HG03159 (cell line): ENCODE results near the gene ABCA4.

Experiments used
- ATAC-seq: cut with Tn5 transposase; IDR thresholded peaks from one replicate; pipeline ENCODE4 v1.9.1; 2021; ENCODE audit warnings: mild to moderate bottlenecking, moderate library complexity; ENCODE audit not compliant: unreplicated experiment

Gene ABCA4

DNA sequence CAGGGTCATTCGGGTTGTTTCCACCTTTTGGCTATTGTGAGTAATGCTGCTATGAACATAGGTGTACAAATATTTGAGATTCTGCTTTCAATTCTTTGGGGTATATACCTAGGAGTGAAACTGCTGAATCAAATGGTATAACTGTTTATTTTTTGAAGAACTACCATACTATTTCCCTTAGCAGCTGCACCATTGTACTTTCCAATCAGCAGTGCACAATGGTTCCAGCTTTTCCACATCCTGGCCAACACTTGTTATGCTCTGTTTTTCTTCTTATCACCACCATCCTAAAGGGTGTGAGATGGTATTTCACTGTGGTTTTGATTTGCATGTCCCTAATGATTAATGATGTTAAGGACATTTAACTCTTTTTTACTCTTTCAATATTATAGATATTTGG is 3.6 kb upstream of the ABCA4 start:
- ATAC-seq, result no peak

DNA sequence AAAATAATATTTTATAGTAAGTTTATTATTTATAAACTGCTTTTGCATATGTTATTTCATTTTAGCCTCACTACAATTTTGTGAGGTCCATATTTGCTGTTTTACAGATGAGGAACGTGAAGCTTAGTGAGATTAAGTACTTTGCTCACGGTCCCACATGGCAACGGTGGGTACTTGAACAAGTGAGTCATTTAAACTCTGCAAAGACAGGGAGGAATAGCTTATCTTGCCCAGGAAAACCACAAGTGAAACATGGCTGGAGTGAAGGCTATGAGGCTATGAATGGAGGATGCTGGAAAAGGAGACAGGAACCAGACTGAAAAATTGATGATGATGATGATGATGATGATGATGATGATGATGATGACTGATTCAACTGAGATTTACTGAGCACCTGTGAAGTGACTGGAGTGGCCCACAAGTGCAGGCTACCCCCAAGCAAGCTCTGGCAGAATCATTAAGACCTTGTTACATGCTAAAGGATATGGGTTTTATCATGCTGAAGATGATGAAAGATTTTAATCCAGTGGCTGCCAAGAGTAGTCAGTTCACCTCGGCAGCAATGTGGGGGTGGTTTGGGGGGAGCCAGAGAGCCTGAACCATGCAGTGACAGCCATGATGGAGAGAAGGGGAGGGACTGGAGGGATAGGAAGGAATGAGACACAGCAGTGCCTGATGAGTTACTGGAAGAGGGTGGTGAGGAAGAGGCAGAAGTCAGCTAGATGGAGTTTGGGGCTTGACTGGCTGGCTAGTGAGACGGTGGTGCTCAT is 1.4 kb upstream of the ABCA4 start:
- no peak for ATAC-seq

DNA sequence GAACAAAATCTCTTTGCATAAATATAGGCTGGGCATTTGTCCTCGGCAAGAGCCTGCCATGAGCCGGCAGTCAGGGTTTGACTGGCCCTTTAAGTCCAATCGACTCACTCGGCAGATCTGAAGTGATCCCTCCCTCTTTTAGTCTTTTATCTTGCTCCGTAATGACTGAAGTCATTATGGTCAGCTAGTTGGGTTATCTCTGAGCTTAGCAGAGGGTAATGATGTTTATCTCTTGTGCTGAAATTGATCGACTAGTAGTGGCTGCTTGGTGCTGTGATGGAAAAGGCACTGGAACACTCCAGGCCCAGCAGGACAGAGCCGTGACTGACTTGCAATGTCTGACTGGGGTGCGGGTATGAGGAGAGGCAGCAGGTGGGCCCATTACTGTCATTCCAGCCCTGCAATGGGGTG is 468 bp upstream of the ABCA4 start:
- ATAC-seq, result no peak

DNA sequence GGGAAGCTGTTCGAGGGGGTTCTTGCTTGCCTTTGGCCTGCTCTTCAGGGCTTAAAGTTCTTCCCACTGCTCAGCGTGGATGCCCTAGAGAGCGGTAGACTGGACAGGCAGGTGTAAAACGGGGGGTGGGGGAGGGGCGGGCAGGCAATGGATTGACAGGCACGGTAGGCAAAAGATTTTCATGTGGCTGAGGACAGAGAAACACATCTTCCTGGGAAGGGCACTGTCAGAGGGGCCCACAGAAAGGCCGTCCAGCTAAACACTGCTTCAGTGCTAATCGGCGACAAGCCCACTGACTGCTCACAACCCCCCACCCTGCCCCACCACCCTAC is 412 bp downstream of the ABCA4 start:
- no peak for ATAC-seq

DNA sequence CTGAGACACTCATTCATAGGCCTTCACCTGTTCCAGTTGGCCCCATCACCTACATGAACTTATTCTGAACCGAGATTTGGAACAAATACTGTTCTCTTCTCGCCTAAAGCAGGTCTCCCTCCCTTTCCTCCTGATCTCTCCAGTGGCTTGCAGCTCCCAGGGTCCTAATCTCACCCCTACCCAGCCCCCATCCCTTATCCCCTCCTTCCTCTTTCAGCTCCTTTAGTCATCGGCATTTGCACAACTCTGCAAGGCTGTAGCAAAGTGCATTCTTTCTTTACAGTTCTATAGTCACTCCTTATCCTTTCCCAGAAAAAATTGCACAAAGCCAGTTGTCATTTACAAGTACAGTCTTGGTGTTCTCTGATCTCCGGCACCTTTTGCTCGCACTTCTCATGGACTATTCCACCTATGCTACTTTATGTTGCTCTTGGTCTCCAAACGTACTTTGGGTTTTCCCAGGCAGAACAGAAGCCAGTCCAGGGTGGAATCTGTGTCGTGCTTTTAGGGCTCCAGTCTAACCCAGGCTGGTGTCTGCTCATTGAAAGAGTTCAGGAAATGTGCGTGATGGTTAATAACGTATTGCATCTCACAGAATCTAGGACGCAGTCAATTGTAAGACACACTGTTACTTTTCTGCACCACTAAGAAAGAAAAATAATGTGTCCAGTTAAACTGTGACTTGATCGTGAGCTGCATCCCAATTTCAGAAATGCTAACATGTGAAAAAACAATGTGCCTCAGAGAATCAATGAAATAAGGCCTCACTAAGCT is 965 bp downstream of the ABCA4 start:
- ATAC-seq, result no peak

DNA sequence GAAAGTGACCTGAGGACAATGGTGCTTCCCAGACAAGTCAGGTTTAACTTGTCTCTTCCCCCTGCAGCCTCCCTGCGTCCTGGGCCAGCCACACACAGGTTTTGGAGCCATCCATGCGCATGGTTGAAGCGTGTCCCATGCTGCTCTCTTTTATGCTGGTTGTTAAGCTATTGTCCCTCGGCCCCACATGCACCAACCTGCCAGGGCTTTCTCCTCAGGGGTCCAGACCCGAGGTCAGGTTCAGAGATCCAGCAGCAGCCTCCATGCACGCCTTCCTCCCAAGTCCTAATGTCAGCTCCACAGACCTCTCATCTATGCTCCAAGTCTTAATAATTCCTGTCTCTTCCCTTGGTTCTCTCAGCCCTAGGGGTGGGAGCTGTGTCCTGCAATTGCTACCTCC is 1.6 kb downstream of the ABCA4 start:
- no peak for ATAC-seq

DNA sequence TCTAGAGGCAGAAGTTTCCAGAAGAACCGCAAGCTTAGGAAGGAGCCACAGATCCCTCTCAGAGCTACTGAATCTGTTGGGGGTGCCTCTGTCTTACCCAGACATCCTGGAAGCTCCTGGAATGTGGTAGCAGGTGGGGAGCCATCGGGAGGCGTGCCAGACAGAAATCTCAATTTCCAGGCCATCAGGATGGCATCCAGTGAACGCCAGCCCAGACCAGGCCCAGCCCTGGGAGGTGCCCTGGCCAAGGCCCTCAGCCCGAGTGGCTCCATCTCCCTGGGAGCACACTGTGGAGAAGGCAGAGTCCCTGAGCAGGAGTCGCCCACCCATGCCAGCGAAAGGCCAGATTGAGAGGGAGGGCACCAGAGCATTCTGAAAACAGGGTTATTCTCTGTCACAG is 2.5 kb downstream of the ABCA4 start:
- no peak for ATAC-seq

DNA sequence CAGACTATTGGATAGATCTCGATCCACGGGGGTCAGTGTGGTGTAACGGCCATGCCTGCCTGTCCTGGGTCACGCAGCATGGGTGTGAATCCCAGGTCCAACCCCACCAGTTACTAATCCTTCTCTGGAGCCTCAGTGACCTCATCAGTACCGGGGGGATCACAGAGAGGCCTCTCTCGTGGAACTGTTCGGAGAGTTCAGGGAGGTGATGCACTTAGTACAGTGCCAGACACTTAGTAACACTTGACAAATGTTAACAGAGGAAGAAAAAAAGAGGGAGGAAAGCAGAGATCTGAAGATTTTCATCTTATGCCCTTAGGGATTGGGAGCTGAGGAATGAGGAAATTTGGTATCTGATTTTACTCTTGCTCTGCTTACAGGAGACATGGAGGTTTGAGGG is 2.9 kb downstream of the ABCA4 start:
- no peak for ATAC-seq

DNA sequence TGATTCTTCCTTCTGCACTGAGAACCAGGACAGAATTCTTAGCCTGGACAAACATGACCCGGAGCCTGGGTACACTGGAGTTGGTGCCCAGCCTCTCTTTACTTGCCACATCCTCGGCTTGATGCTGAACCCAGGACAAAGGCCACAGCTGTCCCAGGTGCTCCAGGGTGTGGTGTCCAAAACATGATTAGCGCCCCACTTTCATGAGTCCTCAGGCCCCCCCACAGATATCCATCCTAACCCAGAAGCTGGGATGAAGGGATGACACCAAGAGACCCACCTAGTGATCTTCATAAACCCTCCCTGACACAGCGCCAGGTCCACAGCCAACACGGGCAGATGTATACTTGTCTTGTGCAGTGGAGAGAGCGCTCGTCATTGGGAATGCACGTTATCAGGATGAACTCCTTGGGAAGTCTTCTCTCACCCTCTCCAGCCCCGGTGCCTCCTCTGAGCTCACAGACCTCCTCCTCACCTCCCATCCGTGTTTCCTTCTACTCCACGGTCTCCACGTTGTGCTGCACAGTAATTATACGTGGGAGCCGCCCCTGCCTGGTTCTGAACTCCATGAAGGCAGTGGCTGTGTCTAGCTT is 3.6 kb downstream of the ABCA4 start:
- no peak for ATAC-seq

DNA sequence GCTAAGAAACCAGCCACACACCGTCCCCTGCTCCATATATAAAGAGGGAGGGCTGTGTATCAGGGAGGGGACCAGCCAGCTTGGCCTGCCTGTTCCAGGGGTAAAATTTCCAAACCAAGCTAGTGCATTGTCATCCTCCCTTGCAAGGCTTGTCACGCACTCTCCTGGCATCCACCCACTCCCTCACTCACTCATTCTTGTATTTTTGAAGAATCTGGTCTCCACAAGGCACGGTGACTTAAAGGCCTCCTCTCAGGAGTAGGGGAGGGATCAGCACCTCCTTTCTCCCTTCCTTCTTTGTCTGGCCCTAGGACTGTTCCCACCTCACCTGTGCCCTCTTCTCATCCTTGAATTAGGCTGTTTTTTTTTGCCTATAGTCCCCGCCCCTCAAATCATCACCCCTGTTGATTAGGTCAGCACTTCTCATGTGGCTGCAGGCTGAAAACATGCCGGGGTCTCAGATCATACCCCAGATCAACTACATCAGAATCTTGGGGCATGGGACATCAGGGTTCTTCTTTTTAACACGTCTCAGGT is 5.0 kb downstream of the ABCA4 start:
- no peak for ATAC-seq

DNA sequence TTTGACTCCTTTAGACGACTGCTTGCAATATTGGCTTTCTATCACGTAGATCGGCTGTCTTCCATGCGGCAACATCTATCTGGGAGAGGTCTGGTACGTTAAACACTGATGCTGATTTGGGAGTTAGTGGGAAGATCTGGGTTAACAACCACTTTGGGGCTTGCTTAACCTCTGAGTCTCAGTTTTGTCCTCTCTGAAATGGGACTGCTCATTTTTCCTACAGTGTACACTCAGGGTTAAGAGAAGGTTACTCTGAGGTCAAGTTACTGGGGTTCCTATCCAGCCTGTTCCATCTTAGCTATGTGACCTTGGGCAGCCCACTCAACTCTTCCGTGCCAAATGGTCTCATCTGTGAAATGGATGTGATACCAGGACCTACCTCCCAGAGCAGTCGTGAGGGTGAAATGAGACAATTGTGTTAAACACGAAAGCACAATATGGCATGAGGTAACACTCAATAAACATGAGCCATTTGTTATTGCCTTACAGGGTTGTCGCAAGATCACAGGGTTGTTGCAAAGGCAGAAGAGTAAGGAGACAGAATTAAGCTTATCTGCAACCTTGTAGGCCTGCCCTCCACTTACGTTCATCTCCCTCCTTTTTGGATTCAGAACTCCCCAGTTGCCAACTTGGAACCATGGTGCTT is 5.6 kb downstream of the ABCA4 start:
- no peak for ATAC-seq

DNA sequence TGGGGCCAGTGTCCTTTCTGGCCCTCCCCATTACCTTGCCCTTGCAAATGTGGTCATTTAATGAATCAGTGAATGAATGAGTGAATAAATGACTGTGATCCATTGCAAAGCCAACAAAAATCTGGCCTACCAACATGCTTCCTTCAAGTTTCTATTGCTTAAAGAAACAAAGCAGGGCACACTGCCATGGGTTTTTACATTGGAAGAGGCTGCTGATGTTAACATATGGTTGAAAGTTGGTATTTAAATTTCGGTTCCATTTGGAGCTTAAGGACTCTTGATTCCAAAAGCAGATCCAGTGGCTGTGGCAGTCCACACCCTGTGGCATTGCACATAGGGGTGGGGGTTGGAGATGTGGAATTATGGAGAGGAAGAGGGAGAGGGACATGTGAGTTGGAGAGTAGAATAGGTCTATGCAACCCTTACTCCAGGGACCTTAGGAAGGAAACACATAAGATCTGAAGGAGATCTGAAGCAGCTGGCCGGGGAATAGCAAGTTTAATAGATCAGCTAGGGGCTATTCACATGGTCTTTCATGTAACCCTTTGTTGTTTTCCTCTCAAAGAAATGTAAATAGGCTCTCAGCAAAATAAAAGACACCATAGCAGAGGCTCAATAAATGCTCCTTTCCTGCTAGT is 7.2 kb downstream of the ABCA4 start:
- ATAC-seq, result no peak

DNA sequence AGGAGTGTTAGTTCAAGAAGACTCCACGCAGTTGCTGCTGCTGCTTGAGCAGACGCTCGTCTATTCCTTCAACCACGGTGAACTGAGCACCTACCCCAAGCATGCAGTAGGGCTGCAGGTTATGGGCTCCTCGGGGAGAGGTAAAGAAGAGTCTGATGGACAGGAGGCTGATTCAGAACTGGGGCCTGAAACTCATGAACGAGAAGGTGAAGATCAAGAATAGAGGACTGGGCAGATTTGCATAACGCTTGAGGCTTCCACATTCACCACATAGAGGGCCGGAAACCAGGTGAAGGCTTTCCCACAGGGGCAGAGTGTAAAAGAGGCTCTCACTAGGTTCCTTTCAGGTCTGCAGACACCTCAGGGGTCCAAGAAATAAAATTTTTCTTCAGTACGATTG is 9.1 kb downstream of the ABCA4 start:
- ATAC-seq, result peak; percentile 62

DNA sequence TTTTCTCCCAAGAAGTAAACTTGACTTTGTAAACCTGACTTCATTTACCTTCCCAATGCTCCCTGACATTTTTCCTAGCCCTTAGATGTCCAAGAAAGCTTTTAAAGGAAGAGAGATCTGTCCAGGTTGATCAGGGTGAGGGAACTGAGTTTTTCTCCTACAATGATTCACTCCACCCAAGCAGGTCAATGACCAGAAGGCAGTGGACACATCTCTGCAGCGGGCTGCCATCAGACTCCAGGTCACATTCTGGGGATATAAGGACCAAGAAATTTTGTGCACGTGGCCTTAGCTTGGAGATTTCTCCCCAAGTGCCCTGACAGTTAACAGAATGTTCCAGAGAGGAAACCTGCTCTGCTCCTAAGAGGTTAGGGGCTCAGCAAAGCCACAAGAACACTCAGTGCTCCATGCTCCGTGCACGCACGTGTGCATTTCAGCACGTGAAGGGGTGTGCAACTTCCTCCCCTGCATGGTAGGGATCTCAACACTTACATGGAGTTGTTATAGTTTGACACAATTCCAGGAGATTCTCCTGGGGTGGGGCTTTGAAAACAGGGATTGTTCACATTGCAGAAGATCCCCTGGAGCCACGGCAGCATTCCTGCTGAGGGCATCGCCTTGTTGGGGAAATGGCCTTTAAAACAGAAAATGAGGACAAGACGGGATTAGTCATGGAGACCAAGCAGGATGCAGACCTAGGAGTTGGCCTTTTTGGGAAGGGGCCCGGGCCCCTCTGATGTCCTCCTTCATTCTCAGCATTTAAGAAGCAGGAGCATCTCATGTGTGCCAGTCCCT is 9.8 kb downstream of the ABCA4 start:
- ATAC-seq, result no peak

DNA sequence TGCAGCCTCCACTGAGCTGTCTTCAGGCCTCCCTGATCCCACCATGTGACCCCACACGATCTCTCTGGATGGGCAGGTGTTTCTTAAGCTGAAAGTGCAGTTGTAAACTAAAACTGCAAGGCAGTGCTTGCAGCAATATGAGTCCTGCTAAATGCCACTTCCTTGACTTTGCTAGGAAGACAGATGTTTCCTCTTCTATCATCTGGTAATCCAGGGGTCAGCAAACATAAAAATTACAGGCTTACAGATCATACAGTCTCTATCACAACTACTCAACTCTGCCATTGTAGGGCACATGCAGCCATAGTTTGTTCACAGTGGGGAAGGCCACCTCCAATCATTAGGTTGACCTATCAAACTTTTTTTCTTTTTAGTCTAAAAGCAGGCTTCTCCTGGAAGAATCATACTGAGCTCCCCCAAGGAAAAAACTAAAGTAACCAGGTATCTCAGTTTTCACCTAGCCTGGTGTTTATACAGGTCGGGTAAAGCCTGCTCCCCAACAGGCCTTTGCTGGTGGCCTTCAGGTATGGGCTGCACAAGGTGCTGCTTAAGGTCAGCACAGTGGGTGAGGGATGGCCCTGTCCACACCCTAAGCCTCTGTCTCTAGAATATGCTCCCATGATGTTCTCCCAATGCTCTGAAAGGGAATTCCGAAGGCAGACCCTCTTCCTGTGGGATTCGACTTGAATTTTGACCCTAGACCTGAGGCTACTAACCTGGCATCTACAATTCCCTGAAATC is 10.8 kb downstream of the ABCA4 start:
- no peak for ATAC-seq

DNA sequence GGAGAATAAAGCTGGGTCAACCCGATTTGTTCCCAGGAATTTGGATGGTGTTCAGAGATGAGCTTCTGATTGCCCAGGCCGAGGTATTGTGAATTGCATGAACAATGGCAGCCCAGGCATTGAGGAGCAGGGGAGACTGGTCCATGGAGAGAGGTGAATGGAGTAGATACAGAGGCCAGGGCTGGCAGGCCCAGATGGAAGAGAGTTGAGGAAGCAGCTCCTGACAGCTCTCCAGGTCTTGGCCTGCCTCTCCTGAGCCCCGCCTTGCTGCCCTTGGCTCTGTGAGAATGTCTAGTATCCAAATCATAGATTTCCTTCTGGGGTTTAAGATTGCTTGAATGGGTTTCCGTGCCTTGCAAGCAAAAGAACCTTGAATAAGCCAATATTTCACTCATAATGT is 11.5 kb downstream of the ABCA4 start:
- no peak for ATAC-seq

DNA sequence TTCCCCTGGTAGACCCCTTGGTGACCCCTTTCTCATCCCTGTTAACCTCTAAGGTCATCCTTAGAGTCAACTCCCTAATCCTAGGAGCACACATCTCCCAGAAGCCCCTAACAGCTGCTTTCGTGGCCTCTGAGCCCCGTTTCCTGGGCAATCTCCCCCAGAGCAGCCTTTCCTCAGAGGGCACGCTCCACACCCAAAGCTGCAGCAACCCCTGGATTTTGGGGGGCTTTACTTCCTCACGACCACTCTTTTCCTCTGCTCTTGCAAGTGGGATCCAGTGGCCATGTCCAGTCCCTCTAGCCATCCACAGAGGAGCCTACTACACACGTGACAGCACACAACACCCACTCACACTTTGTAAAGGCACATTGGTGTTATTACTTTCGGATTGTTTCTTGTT is 13.8 kb downstream of the ABCA4 start:
- no peak for ATAC-seq

DNA sequence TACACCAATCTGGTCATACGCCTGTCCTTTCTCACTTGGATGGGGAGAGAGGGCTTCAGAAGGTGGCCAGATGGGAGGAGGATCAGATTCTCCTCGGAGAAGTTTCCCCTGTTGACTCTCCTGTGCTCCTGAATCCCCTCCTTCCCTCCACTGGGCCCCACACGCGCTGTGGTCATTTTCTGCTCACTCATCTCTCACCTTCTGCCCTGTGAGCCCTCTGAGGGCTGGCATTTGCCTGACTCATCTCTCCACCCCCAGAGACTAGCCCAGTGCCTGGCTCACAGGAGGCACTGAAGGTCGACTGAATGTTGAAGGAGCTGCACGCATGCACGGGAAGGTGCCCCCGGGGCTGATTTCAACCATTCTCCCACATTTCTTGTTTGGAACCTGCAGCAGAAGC is 14.2 kb downstream of the ABCA4 start:
- no peak for ATAC-seq

DNA sequence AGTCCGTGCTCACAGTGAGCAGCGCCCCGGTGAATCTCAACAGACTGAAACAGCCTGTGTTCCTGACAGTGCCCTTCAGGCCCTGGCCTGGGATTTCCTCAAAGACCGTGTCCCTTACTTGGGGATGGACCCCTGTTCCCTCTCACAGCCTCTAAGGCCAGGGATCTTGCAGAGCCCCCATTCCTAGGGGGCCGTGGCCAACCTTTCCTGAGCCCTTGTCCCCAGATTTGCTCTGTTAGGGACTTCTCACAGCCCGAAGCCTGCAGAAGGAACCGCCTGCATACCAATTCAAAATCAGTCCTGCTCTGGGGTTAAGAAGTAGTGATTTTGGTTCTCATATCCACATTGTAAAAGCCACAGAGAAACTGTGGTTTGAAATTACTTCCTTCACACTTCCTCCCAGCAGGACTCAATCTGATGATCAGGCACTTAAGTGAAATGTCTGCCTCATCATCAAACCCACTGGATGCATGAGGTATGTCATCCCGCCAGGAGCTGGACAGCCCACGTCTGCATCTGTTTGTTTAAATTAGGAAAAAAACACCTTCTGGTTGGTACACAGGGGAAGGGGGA is 14.9 kb downstream of the ABCA4 start:
- ATAC-seq, result peak; percentile 67
